Erythroblast (primary cell): ENCODE data around the gene SUMO4.

Source experiments
- GATA1 ChIP-seq: IDR thresholded peaks from 2 replicates; pipeline ENCODE4 v1.6.1; 2011; ENCODE audit warnings: low read depth, mild to moderate bottlenecking, control low read depth, low read length, moderate library complexity
- POLR2A ChIP-seq: IDR thresholded peaks from 2 replicates; pipeline ENCODE4 v1.6.1; 2011; ENCODE audit warnings: mild to moderate bottlenecking, low read length

DNA sequence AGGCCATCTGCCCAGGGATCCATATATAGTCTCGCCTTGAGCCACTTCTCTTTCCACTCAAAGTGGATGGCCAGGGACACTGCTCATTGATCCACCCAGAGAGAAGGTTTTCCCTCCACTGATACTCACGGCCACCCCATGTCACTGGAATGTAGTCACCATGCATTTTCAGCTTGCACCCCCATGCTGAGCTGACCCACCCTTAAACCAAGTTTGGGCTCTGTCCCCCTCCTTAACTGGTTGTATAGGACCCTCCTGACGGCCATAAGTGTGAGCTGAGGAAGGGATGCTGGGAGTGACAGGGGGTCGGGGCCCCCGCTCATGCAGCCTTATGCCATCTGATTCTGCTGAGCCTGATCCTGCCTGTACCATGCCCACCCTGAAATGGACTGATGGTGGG lies 25.7 kb downstream of the SUMO4 start:
- no peak for TF ChIP-seq POLR2A
- no peak for TF ChIP-seq GATA1
